Renal pelvis (tissue), 12 donors: ENCODE data around the gene EHMT1. TPM values are rescaled to one million over a fixed set of nuclear protein-coding genes. Genes with fewer than 3 reads are reported as not detected.

Experiments
- DNase-seq: peaks from one replicate; pipeline ENCODE4 v3.0.0-alpha.2; 2013
- long read RNA-seq, 16 experiments: transcript quantifications; one replicate each; lab custom pipeline, GENCODE V29; 2026
- polyA plus RNA-seq, 3 donors: library from polyadenylated mRNA; unstranded; fragments of 120-200 nt; gene quantifications; one replicate each; pipeline ENCODE4 v1.2.1, GENCODE V29; 2013; ENCODE audit not compliant: insufficient read length in 3 of 3

EHMT1 gene
- polyA plus RNA-seq, result 10 to 100 TPM; 80.4 to 83.4 (median 82.8) TPM
- long read RNA-seq, donor 1, full-length matches to known transcripts, result 1 of 1 reads
- long read RNA-seq, donor 1, partial matches to known transcripts, result 0 of 1 reads
- long read RNA-seq, donor 1, other reads (novel, unspliced or antisense), result 0 of 1 reads
- long read RNA-seq, donor 2, full-length matches to known transcripts, result 4 of 15 reads
- long read RNA-seq, donor 2, partial matches to known transcripts, result 11 of 15 reads
- long read RNA-seq, donor 2, other reads (novel, unspliced or antisense), result 0 of 15 reads
- long read RNA-seq, donor 3, full-length matches to known transcripts, result 3 of 3 reads
- long read RNA-seq, donor 3, partial matches to known transcripts, result 0 of 3 reads
- long read RNA-seq, donor 3, other reads (novel, unspliced or antisense), result 0 of 3 reads
- long read RNA-seq, donor 4, full-length matches to known transcripts, result 4 of 4 reads
- long read RNA-seq, donor 4, partial matches to known transcripts, result 0 of 4 reads
- long read RNA-seq, donor 4, other reads (novel, unspliced or antisense), result 0 of 4 reads
- long read RNA-seq, donor 5, result 0 reads
- long read RNA-seq, donor 6, partial matches to known transcripts, result 0 of 1 reads
- long read RNA-seq, donor 6, other reads (novel, unspliced or antisense), result 0 of 1 reads
- long read RNA-seq, donor 7, partial matches to known transcripts, result 0 of 1 reads
- long read RNA-seq, donor 7, other reads (novel, unspliced or antisense), result 0 of 1 reads
- long read RNA-seq, donor 8, partial matches to known transcripts, result 0 of 1 reads
- long read RNA-seq, donor 8, other reads (novel, unspliced or antisense), result 0 of 1 reads
- long read RNA-seq, donor 9, partial matches to known transcripts, result 20 of 21 reads
- long read RNA-seq, donor 9, other reads (novel, unspliced or antisense), result 0 of 21 reads
- long read RNA-seq, donor 10, partial matches to known transcripts, result 6 of 7 reads
- long read RNA-seq, donor 10, other reads (novel, unspliced or antisense), result 0 of 7 reads
- long read RNA-seq, donor 11, partial matches to known transcripts, result 5 of 6 reads
- long read RNA-seq, donor 11, other reads (novel, unspliced or antisense), result 0 of 6 reads
- long read RNA-seq, donor 12, full-length matches to known transcripts, result 6 of 20 reads
- long read RNA-seq, donor 12, partial matches to known transcripts, result 14 of 20 reads
- long read RNA-seq, donor 12, other reads (novel, unspliced or antisense), result 0 of 20 reads
- long read RNA-seq, donor 13, full-length matches to known transcripts, result 3 of 3 reads
- long read RNA-seq, donor 13, partial matches to known transcripts, result 0 of 3 reads
- long read RNA-seq, donor 13, other reads (novel, unspliced or antisense), result 0 of 3 reads
- long read RNA-seq, donor 14, result 0 reads
- long read RNA-seq, donor 15, full-length matches to known transcripts, result 2 of 2 reads
- long read RNA-seq, donor 15, partial matches to known transcripts, result 0 of 2 reads
- long read RNA-seq, donor 15, other reads (novel, unspliced or antisense), result 0 of 2 reads
- long read RNA-seq, donor 16, partial matches to known transcripts, result 10 of 11 reads
- long read RNA-seq, donor 16, other reads (novel, unspliced or antisense), result 0 of 11 reads

DNA sequence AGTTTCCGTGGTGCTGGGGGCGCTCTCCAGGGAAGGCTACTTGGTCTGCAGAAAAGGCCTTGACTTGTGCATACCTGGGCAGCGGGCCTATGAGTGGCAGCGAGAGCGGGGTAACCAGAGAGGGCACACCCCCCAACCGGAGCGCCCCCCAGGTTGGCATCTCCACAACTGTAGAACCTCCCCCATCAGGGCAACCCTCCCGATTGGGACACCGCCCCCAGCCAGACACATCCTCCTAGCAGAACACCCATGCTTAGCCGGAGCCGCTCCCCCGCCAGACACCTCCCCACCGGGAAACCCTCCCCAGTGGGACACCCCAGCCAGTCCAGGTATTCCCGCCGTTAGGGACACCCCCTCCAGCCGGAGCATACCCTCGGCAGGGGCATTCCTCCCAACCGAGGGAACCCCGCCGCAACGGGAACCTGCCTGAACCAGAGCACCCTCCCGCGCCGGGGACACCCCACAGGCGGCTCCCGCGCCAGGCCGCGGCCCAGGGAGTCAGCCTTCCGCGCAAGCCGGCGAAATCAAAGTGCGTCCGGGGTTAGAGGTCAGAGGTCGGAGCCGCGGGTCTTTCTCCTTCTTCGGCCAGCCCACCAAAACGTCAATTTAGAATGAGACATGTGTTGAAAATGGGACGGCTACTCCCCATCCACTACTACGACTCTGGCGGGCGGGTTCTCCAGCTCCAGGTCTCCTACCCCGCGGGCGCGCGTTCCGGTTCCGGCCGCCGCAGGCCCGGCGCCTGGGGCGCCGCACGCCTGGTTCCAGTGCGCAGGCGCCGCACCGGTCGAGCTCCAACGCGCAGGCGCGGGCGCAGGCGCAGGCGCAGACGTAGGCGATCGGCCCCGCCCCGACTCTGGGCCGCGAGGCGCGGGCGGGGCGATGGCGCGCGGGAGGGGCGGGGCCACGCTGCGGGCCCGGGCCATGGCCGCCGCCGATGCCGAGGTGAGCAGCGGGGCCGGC is at the start of gene EHMT1:
Gene EHMT1 (plus strand): TSS at position 901 of the 963 bp plus-strand sequence. CDS start 24 bp downstream, at position 925.
- peak; percentile 86 for DNase-seq

DNA sequence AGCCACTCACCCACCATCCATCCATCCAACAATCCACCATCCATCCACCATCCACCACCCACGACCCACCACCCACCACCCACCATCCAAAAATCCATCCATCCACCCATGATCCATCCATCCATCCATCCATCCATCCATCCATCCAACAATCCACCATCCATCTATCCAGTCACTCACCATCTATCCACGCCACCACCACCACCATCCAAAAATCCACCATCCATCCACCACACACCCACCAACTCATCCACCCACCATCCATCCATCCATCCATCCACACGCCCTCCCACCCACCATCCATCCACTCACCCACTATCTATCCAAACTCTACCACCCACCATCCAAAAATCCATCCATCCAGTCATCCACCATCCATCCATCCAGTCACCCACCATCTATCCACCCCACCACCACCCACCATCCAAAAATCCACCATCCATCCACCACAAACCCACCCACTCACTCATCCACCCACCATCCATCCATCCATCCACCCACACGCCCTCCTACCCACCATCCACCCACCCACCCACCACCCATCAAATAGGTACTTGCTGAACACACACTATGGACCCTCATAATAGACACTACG is 49.1 kb upstream of the EHMT1 start:
- no peak for DNase-seq

- DNase-seq, result no peak
These were observed 48.2 kb upstream of the EHMT1 start for GRCh38 chr9:137570566-137570965.

DNA sequence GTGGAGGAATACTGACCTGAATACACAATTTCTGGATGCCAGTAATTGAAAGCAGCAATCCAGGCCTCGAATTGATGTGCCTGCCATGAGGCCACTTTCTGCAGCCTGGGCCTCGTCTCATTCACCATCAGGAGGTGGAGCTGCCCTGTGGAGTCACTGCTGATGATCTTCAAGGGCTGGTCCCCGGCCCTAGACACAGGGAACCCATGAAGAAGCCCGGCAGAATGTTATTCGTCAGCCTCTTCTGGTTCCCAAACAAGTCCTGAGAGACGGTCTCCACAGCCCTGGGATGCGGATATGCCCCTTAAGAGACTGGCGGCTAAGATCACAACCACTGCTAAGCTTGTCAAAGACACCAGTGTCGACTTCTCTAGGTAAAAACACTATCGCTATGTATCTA is 44.6 kb upstream of the EHMT1 start:
- DNase-seq, result no peak

- DNase-seq, result no peak
These were observed 43.5 kb upstream of the EHMT1 start for GRCh38 chr9:137575364-137575715.

GRCh38 chr9:137575716-137576411 is 42.9 kb upstream of the EHMT1 start:
- DNase-seq, result no peak

DNA sequence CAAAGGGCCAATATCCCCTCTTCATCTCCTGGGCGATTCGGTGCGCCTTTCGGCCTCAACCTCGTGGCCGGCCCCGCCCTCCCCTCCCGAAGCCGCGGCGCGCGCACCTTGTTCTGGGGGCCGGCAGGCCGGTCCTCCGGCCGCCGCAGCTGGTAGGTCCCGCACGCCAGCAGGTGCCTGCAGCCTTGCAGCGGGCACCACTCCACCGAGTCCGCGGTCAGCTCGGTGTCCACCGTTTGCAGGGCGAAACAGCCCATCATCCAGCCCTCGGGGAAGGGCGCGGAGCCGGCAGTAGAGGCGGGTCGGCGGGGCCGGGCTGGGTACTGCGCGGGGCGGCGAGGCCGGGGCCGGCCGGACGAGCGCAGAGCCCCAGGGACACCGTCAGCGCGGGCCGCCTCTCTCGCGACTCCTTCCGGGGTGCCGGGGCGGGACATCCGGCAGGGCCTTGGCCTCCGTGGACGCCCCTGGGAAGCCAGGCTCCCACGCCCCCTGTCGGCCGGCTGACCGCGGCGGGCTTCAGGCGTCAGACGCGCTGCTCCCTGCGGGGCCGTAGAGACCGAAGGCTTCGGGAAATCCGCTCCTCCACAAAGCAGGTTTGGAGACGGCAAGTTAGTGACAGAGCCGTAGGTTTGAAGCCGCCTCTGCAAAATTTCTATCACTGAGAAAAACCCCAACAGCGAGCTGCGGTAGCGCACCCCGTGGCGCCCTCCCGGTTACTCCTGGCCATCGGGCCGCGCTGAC is 40.1 kb upstream of the EHMT1 start, which contains the start of gene DPH7:
Gene DPH7 (minus strand): TSS at position 408 of the 741 bp plus-strand sequence. CDS start 148 bp downstream, at position 260.
- DNase-seq, result peak; percentile 92

GRCh38 chr9:137579259-137579604 is 39.6 kb upstream of the EHMT1 start:
- DNase-seq, result no peak

DNA sequence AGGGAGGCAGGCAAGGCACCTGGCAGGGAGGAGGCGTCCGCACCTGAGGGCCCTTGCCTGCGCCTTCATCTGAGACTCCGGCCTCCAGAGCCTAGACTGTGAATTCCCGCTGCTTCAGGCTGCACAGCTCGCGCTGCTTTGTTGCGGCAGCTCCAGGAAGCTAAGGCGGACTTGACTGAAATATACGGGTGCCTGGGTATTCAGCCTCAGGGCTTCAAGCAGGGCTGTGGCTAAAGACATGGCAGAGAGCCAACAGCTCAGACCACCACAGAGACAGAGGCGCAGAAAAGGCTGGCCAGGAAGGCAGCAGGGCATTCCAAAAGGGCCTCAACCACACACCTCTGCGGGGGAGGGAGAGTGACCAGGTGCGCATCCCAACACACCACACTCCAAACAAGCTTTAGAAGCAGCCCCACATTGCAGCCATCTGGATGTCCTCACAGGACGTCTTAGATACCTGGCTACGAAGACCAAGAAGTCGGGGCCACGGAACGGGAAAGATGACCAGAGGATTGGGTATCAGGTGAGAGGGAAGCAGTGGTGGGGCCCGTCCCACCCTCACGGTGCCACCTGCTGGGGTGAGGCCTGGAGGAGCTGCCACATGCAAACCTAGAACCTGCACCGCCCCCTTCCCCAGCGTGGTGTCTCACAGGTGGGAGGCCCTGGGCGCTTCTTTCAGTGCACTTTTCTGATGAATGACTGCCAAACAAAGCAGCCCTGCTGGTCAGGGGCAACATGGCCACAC is 38.4 kb upstream of the EHMT1 start:
- DNase-seq, result no peak

DNA sequence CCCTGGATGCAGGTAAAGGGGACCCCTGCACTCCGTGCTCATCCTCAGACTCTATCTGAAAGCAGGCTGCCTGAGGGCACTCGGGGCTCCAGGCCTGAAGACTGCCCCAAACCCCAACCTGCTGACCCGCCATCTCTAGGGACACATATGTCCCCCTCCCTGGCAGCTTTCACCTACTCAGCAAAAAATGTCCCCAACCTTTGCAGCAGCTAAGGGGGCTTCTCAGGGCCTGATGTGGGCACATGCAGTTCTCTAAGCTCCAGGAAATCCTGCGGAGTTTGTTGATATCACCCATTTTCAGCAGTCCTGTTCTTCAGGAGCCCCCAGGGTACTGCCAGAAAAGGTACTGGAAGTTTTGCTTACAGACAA is 37.9 kb upstream of the EHMT1 start:
- no peak for DNase-seq

- no peak for DNase-seq
These were observed 37.2 kb upstream of the EHMT1 start for GRCh38 chr9:137581361-137582285.

- no peak for DNase-seq
These were observed 36.4 kb upstream of the EHMT1 start for GRCh38 chr9:137582286-137582860.

DNA sequence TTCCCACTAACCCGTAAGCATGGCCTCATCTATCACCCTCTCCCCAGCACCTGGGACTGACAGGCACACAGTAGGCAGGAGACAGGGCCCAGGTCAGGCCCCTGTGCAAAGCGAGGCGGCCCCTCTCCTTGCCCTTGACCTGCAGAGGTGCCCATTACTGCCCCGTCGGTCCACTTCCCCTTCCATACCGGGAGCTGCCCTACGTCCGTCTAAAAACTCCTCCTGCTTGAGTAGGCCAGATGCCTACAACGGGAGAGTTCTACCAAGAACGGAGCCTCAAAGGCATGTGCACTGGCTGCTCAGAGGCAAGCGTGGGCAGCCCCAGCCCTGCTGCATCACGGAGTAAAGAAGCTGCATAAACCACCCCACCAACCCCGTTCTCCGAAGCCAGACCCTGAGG is 35.5 kb upstream of the EHMT1 start:
- DNase-seq, result no peak

- DNase-seq, result no peak
These were observed 34.8 kb upstream of the EHMT1 start for GRCh38 chr9:137583957-137584356.

DNA sequence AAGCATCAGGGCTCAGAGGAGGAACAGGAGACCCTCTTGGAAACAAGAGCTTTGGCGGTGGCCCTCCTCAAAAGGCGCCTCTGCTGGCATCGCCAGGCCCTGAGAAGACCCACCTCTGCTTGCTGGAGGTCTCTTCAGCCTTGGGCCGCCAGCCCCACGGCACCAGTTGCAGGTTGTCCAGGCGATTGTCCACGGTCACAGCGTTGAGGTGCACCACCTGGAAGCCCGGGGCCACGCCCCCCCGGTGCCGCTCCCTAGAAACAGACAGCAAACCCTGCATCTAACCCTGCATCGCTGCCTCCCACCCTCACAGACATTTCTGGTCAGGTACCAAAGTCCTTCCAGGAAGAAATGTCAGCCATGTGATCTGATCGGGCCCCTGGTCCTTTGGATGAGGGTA is 32.0 kb upstream of the EHMT1 start:
- no peak for DNase-seq

GRCh38 chr9:137588311-137588710 is 30.5 kb upstream of the EHMT1 start:
- DNase-seq, result no peak
